T-helper 1 cell treated with Interleukin-12 subunit alpha and Interleukin-12 subunit beta and Interleukin-4 antibody, amounts not matched to agents 30 ng/mL and 1 ng/mL, for 36 hours (primary cell): Measurements from ENCODE around the gene RASA1. TPM values are rescaled to one million over a fixed set of nuclear protein-coding genes. Genes with fewer than 3 reads are reported as not detected.
"Not testable (repeated sequence)": the region's sequence is repeated elsewhere in the genome, so short reads cannot be mapped to it uniquely, and the experiment has no call there.

ENCODE experiments used
- intact Hi-C: fragments of 100-400 bp; cut with micrococcal nuclease; formaldehyde crosslinking; loops from one replicate; pipeline ENCODE4 v1.15.1; 2024
- total RNA-seq: library from RNA; stranded (reverse); gene quantifications from 2 replicates; pipeline ENCODE4 v1.2.3, GENCODE V29; 2022

Gene RASA1
- total RNA-seq, 1 donor from 2014 or later, result 19.6 TPM

DNA sequence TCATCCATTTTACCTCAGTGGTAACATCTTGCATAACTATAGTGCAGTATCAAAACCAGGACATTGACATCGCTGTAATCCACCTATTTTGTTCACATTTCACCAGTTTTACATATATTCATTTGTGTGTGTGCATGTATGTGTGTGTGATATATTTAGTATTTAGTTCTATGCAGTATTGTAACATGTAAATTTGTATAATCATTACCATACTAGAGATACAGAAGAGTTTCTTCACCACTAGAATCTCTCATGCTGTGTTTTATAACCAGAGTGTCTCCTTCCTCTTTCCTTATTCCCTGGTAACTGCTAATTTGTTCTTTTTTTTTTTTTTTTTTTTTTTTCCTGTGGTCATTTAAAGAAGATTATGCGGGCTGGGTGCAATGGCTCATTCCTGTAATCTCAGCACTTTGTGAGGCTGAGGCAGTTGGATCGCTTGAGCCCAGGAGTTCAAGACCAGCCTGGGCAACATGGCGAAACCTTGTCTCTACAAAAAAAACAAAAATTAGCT lies 11.0 kb downstream of the RASA1 start:
- intact Hi-C loops, result no loop called here

DNA sequence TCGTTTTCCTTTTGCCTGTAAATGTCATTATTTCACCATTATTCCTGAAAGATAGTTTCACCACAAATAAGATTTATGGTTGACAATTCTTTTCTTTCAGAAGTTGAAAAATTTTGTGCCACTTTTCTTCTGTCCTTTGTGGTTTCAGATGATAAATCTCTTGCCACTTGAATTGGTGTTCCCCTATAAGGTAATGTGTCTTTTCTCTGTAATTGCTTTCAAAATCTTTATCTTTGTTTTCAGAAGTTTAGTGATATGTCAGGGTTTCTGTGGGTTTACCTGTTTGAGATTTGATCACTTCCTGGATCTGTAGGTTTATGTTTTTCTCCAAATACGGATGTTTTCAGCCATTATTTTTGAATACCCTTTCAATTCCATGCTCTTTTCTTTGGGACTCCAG lies 14.6 kb downstream of the RASA1 start:
- intact Hi-C loops, result loop anchor here (1.0 to 5.0 kb wide), 3 partner anchors 14 to 200 kb away; no protein-coding TSS in a partner anchor

DNA sequence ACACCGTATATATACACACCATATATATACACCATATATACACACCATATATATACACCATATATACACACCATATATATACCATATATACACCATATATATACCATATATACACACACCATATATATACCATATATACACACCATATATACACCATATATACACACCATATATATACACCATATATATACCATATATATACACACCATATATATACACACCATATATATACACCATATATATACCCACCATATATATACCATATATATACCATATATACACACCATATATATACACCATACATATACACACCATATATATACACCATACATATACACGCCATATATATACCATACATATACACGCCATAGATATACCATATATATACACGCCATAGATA lies 19.6 kb downstream of the RASA1 start:
- intact Hi-C loops, result not testable (repeated sequence)

DNA sequence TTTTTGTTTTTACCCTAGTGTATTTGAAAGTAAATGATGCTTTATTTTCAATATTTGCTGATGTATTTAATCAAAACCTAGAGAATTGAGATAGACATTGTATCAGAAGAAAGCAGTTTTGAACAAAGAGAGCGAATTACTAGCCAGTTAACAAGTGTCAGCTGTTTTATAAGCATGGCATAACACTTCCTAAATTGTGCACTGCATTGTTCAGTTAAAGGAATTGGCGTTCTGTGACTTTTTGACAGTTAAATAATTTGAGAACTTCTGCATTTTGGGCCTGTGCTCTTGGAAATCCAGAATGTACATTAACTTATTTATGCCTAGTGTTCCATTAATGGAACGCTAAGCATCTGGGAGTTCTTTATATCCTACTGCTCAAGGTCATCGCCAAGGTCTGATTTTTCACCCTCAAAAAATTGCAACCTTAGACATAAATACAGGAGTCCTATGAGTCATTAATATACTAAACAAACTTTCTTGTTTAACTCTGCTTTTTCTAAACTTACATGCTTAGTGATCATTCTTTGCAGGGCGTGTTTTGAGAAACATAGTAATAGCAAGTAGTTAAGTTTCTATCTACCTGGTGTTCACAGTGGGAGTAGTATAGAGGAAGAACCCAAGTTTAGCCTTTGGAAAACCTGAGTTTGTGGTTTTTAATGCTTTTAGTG lies 31.1 kb downstream of the RASA1 start:
- intact Hi-C loops, result no loop called here

DNA sequence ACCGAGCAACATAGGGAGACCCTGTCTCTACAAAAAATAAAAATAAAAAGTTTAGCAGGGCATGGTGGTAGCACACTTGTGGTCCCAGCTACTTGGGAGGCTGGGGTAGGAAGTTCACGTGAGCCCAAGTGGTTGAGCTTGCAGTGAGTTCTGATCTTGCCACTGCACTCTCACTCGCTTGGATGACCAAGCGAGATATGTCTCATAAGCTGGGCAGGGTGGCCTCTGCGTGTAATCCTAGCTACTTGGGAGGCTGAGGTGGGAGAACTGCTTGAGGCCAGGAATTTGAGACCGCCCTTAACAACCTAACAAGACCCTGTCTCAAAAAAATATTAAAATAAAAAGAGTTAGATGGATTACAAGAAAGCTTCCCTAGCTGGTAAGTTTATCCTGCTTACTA lies 32.5 kb downstream of the RASA1 start:
- intact Hi-C loops, result loop anchor here (2.0 kb wide), 1 partner anchor 33 kb away; the partner anchor contains the start of gene RASA1

DNA sequence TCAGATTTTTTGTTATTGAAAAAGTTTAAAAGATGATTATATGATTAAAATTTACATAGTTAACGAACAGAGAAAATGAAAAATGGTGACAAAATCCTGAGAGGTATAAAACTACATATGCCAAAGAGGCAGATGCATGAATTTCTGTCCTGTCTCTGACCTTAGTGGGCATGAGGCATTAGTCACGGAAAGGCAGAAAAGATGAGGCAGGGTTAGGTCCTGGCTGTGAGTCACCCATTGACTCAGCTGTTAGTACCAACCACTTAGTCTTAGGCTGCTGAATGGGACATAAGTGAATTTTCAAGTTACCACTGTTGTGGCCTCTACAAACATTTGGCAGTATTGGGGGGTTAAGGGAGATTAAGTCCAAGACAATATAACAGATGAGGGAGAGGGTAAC lies 33.1 kb downstream of the RASA1 start:
- intact Hi-C loops, result loop anchor here (2.0 kb wide), 1 partner anchor 34 kb away; the partner anchor contains the start of gene RASA1

DNA sequence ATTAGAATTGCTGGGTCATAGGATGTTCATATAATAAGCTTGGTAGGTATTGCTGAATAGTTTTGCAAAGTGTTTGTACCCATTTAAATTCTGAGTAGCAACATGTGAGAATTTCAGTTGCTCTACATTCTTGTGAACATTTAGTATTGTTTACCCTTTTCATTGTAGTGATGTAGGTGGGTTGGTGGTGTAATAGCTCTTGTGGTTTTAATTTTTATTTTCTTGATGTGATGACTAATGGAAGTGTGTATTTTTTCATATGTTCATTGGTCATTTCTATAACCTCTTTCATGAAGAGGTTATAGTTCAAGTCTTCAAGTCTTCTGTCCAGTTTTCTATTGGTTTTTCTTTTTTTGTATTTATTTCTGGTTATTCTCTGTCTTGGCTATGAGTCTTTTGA lies 34.4 kb downstream of the RASA1 start:
- intact Hi-C loops, result no loop called here

DNA sequence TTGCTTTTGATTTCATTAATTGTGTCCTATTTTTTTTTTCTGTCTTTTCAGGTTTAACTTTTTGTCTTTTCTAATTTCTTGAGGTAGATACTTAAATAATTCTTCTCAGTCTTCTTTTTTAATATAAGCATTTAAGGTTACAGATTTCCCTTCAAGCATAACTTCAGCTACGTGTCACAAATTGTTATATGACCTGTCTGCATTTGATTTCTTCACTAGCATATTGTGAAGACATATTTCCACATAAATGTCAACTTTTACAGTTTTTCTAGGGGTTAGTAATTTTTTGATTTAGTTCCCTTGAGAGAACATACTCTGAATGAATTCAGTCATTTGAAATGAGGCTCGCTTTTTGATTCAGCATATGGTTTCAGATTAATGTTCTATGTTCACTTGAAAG lies 35.6 kb downstream of the RASA1 start:
- intact Hi-C loops, result no loop called here

DNA sequence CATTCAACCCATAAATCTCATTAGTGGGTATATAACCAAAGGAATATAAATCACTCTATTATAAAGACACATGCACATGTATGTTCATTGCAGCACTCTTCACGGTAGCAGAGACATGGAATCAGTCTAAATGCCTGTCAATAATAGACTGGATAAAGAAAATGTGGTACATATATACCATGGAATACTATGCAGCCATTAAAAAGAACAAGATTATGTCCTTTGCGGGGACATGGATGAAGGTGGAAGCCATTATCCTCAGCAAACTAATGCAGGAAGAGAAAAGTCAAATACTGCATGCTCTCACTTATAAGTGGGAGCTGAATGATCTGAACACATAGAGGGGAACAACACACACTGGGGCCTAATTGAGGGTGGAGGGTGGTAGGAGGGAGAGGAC lies 38.4 kb downstream of the RASA1 start:
- intact Hi-C loops, result not testable (repeated sequence)

DNA sequence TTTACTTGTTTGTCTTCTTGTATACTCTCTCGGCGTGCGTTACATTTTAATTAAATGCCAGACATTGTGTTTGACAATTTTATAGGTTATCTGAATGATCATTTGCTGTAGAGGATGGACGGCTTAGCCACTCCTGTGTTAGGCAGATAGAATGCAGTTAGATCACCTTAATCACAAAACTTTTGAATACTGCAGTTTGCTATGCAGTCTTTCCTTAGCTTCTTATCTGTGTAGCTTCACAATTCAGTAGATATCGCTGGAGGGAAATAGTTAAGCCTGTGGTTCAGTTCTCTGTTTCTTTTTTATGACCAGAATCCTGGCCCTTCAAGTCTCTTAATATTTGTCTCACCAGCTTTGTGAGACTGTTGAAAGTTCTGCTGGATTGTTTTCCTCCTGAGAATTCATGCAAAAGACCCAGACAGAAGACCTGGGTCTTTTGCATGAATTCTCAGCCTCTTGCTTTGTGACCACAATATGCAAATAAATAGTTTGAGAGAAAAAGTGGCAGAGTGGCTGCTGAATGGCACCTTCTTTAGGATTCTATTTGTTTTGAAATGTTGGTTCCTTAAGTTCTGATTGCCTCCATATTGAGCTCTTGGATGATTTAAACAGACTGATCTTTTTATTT lies 40.2 kb downstream of the RASA1 start:
- intact Hi-C loops, result no loop called here

DNA sequence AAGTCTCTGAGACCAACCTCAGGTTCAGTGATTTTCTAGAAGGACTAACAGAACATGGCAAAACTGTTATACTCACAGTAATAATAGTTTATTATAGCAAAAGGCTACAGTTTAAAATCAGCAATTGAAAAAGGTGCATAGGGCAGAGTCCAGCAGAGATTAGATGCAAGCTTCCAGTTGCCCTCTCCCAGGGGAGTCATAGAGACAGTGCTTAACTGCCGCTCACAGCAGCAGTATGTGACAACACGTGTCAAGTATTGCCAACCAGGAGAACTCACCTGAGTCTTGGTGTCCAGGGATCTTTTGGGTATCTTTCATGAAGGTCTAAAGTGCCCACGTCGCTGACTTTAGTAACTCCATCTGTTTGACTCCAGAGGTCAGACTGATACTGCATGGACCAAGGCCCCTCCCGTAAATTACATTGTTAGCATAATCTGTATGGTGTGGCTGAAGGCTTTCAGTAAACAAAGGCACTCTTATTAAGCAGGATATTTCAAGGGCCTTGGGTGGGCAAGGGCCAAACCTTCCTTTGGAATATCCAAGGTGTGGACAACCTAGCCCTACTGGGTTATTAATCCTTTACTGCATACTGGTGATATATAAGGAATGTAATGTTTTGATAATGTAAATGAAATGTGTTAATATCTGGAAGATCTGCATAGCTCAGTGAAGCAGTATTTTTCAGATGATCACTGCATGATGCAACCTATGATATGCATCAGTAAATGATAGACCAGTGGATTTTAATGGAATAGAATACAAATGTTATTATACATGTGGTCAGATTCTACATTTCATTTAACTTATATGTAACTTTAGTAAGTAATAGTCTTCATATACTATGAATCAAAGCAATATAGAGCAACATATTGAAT lies 44.0 kb downstream of the RASA1 start:
- intact Hi-C loops, result no loop called here

DNA sequence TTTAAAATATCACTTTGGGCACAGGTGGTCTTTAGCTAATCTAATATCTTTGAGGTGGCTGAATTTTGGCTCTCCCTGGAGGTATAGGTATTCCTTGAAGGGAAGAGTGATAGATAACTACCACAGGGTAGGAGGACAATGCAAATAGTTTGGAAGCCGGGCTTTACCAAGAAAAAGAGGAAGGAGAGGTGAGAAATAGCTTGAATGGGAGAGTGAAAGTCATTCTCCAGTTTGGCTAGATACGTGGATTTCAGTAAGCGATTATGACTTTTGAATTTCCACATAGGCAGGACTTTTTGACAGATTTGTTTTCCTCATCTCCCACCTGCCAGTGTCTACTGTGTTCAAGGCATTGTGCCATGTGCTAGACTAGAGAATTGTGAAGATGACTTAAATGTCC lies 45.5 kb downstream of the RASA1 start:
- intact Hi-C loops, result no loop called here

DNA sequence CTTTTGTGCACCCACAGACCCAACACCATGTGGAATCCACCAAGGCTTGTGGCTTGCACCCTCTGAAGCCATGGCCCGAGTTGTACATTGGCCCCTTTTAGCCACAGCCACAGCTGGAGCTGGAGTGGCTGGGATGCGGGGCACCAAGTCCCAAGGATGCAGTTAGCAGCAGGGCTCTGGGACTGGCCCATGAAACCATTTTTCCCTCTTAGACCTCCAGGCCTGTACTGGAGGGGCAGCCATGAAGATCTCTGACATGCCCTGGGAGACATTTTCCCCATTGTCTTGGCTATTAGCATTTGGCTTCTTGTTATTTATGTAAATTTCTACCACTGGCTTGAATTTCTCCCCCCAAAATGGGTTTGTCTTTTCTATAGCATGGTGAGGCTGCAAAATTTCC lies 51.8 kb downstream of the RASA1 start:
- intact Hi-C loops, result no loop called here

DNA sequence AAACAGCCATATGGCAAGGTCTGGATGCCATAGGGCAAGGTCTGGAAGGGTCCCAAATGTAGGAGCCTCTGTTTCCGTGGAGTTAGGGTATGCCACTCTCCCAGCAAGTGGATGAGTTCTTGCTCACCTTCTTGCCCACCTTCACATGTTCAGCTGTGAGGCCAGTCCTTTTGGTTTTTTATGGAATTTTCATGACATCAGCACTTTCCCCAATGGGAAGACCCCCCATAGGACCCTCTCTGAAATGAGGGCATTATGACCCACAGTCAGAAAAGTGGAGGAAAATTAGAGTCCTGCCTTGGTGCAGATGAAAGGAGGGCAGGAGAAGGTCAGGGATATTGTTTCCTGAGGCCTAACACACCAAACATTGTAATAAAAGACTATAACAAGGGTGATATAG lies 53.9 kb downstream of the RASA1 start:
- intact Hi-C loops, result no loop called here

DNA sequence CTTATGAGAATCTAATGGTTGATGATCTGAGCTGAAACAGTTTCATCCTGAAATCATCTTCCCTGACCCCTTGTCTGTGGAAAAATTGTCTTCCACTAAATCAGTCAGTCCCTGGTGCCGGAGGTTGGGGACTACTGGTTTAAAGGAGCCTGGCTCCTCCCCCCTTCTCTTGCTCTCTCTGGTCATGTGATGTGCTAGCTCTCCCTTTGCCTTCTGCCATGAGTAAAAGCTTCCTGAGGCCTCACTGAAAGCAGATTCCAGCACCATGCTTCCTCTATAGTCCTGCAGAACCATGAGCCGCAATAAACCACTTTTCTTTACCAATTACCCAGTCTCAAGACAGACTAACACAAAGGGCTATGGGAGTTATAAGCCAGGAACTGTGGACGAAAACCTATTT lies 54.7 kb downstream of the RASA1 start:
- intact Hi-C loops, result no loop called here

DNA sequence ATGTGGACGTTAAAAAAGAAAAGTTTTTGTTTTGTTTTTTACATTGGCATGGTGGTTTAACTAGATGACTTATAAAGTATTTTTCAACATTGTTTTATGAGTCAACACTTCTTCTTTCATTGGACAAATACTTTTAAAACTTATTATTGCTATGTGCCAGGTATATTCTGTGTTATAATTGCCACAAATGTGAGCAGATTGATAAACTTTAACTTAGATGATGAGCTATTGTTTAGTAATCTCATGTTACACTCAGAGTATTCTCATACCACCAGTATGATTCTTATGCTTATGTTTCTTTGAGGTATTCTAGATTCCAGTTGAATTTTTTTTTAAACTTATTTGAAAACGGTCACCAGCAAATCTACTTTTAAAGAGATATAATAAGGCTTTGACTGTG lies 60.3 kb downstream of the RASA1 start:
- intact Hi-C loops, result no loop called here

DNA sequence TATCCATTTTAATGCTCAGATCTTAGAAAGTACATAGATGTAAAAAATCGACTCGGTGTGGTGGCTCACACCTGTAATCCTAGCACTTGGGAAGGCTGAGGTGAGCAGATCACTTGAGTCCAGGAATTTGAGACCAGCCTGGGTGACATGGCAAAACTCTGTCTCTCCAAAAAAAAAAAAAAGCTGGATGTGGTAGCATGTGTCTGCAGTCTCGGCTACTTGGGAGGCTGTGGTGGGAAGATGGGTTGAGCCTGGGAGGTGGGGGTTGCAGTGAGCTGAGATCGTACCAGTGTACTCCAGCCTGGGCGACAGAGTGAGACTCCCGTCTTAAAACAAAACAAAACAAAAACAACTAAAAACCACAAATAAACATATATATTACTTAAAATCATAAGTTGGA lies 61.4 kb downstream of the RASA1 start:
- intact Hi-C loops, result no loop called here

DNA sequence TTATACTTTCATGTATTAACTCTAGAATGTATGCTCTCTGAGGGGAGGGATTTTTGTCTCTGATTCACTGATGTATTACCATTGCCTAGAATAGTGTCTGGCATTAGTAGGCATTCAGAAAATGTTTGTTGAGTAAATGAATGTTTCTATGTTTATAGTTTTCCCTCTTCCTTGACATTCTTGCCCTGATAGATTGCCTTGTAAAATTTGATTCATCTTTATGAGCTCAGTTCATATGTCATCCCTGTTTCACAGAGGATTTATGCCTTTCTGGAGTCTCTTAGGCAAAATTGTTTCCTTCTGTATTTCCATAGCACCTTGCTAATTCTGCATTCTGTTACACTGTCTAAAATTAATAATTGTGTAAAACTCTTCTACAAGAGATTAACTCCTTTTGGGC lies 72.3 kb downstream of the RASA1 start:
- intact Hi-C loops, result loop anchor here (1.0 to 5.0 kb wide), 9 partner anchors 15 to 722 kb away; partner anchors contain the start of gene RASA1

DNA sequence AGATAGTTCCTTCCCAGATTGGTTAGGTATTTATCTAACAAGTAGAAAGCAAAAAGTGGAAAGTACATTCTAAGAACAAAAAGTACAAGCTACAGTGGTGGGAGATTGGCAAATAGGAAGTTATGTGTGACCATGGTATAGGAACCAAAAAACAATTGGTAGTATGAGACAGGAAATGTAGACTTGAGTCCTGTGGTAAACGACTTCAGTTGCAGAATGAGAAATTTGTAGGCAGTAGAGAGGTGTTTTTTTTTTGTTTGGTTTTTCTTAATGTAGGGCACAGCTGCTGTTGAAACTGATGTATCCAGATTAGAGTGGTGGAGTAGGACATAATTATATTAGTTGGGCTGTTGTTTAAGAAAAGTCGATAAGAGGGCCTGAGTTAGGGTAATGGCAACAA lies 73.0 kb downstream of the RASA1 start:
- intact Hi-C loops, result loop anchor here (1.0 to 5.0 kb wide), 9 partner anchors 16 to 722 kb away; partner anchors contain the start of gene RASA1

DNA sequence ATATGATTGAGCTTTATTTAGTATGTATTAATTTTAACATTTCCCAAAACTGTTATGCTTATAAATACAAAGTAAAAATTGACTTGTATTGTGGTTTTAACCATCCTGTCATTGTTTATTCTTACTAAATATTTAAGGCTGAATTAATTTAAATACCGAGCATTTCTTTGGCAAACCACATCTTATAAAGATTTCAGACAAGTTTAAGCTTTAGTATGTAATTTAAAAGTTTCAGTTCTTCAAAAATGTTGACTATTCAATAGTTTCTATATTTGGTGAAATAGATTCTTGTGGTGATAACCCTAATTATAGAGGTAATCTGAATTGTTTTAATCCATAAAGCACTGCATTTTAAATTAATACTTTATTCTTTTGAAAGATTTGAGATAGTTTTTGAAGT lies 79.6 kb downstream of the RASA1 start:
- intact Hi-C loops, result no loop called here

DNA sequence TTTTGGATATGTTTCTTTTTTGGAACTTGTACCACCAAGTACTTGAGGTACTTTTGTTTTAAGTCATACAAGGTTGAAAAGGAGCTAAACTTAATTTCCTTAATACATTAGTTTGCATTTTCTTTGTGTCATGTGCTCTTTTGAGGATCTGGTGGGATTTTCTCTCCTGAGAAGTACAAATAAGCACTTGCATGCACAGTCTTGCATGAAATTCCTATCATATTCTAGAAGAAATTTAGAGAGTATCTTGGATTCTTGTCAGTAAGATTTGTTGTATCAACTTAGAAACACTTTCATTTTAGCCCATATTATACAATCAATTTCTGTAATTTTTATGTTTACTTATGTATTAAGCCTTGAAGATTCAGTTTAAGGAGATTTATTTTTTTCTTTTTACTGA lies 80.2 kb downstream of the RASA1 start:
- intact Hi-C loops, result no loop called here

DNA sequence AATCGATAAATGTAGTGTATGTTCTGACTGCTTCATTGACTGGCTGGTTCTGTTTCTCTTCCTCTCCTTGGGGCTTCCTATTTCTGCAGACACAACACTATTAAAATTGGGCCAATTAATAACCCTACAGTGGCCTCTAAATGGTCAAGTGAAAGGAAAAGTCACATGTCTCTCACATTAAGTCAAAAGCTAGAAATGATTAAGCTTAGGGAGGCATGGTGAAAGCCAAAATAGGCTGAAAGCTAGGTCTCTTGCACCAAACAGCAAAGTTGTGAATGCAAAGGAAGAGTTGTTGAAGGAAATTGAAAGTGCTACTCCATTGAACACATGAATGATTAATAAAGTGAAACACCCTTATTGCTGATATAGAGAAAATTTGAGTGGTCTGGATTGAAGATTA lies 86.8 kb downstream of the RASA1 start:
- intact Hi-C loops, result no loop called here
